M059J (cell line): ENCODE results near the gene TST. TPM values are rescaled to one million over a fixed set of nuclear protein-coding genes. Genes with fewer than 3 reads are reported as not detected.

ENCODE experiments used
- DNase-seq: peaks from one replicate; pipeline ENCODE4 v3.0.0-alpha.2; 2012; ENCODE audit warnings: low read depth
- total RNA-seq: library from RNA; depleted of rRNA; stranded (reverse); fragments of >200 nt; shearing (Covaris generic); gene quantifications from 2 replicates; pipeline ENCODE4 v1.2.3, GENCODE V29; 2014

Gene TST
- total RNA-seq, 1 experiment from 2014 or later: 24.0 TPM

DNA sequence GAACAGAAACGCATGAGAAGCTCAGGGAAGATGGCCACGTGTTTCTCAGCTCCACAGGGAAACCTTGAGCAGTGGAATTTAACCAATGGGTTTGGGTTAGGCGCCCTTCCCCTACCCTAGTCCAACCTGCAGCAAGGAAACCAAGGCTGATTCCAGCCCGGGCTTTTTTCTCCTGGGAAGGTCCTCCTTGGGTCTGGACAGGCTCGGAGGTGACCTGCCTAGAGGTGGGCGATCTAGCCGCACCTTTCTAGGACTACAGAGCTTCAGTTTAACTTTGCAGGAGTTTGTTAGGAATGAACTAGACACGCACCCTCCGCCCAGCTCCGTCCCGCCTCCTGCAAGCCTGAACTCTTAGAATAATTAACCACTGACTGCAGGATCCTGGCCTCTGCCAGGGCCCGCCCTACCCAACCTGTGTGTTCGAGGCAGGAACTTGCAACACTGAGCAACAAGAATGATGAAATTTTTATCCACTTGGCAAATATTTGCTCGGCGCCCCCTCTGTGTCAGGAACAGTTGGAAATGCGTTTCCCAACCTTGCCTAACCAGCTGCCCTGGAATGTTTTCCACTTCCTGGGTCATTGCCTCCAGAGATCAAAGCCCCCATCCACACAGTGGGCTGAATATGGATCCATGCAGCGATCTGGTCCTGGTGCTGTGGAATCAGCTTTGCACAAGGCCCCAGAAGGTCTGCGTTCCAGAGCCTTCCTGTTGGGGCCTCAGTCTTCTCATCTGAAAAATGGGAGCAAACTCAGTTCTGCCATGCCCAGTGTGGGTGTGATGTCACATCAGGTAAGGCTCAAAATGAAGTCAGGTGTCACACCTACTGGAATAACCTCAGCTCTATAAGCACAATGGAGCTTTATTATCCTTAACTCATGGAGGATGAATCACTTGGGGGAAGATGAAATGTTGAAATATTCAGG lies 13.6 kb upstream of the TST start:
- DNase-seq: no peak

DNA sequence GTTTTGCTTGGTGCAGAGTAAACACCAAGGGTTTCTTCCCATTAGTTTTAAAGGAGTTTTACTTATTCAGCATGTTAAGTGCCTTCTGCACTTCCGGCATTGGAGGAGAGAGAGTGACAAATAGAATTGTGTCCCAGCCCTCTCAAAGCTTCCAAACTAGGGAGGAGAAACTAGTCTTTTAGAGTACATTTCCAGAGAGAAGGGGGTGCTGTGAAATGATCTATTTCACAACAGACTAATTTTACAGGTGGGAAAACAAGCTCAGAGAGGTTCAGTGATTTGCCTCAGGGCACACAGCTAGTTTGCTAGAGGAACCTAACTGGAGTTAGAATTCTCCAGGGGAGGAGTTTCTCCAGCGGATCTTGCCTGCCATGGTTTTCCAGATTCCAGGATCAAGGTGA lies 12.9 kb upstream of the TST start:
- DNase-seq: no peak

DNA sequence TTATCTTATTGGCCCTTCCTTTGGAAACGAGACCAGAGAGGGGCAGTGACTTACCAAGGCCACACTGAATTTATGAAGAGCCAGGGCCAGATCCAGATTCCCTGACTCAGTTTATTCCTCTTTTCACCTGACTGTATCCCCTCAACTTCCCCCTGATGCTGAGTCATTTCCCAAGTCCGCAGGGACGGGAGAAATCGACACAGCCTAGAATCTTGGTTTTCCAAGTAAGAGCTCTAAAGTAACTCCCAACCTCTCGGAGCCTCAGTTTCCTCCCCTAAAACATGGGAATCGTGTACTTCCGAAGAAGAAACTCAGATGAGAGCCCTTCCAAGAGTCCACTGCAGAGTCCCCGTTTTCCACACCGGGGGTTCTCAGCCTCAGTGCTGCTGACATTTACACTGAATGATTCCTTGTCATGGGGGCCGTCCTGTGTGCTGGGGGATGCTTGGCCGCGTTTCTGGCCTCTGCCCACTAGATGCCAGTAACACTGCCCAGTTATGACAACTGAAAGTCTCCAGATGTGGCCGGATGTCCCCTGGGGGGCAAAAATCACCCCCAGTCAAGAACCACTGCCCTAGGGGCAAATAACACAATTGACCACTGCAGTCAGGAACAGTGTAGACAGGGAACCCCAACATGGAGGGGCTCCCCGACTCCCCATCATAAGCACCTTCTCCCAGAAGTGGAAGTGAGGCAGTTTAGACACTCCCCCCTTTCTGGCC lies 11.5 kb upstream of the TST start:
- DNase-seq: no peak

DNA sequence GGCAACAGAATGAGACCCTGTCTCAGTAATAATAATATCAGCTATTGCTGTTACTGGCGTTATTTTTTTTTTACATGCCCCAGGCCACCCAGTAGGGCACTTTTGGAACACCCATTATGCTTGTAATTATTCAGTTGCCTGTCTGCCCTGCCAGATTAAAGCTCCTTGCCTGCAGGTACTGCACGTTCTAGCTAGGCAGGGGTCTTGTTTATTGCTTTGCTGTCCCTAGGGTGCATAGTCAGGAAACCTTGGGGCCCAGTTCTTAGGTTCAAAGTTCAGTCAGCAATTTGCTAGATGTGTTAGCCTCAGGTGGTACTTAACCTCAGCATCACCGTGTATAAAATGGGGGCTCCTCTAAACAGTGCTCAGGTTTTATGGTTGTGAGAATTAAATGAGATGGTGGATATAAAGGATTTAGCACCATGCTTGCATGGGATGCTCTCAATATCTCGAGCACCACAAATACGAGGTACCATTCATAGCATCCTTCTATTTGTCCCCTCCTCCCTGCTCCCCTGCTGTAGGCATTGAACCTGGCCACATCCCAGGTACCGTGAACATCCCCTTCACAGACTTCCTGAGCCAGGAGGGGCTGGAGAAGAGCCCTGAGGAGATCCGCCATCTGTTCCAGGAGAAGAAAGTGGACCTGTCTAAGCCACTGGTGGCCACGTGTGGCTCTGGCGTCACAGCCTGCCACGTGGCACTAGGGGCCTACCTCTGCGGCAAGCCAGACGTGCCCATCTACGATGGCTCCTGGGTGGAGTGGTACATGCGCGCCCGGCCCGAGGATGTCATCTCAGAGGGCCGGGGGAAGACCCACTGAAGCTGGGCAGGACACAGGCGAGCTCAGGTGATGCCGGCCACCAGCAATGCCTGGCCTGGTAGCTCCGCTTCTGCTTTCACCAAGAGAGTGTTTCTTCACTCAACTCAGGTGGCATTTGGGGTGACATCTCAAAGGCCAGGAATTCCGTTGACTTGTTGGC lies 9.7 kb upstream of the TST start:
- DNase-seq: no peak

DNA sequence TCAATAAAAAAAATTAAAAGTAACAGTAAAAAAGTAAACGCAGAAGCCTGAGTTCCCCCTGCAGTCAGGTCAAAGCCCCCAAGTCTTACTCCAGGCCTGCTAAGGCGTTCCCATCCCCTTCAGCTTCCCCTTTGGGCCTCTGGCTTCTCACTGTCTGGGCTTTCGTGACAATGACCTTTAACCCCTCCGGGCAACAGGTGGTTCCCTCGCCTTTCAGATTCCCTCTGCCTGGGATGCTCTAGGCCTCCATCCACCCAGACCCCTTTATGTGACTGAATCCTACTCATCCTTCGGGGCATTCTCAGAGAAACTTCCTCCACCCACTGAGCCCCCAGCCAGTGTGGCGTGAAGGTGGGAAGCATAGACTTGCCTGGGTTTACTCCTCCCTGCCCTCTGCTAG lies 8.3 kb upstream of the TST start:
- no peak for DNase-seq

DNA sequence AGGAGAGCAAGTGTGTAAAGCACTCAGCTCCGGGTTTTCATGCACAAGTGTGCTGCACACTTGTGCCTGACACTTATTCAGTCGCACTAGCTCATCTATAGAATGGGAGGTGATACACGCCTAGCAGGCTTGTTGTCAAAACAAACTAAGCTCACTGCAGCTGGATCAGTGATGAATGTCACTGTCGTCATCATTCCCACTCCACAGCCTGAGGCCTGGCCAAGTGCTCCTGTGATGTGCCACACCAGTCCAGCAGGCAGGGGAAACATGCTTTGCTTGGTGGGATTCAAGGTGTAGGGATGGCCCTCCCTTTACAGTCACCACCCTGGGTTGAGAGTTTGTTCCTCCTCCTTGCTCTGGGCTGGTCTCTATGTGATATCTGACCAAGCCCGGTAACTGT lies 7.1 kb upstream of the TST start:
- DNase-seq: no peak

DNA sequence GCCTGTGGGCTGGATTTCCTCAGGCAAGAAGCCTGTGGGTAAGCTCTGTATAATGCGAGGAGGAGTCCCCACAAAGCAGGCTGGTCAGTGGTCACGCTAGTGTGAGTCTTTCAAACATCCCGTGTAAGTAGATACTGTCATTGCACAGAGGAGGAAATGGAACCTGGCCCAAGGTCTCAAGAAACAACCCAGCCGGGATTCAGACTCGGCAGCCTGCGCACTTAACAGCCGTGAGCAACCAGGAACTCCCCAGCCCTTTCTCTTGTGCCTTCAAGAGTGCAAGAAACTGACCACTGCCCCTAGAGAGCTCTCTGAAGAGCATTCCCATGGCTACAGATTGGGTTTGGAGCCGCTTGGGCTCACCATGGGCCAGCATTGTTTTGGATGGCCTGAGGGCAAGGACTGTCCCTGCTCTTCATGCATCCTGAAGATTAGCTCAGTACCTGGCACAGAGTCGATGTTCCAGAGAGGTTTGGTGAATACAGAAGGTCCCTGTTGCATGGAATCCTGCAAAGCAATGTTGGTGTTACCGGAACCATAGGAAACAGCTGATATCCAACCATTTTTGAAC lies 6.3 kb upstream of the TST start:
- no peak for DNase-seq

DNA sequence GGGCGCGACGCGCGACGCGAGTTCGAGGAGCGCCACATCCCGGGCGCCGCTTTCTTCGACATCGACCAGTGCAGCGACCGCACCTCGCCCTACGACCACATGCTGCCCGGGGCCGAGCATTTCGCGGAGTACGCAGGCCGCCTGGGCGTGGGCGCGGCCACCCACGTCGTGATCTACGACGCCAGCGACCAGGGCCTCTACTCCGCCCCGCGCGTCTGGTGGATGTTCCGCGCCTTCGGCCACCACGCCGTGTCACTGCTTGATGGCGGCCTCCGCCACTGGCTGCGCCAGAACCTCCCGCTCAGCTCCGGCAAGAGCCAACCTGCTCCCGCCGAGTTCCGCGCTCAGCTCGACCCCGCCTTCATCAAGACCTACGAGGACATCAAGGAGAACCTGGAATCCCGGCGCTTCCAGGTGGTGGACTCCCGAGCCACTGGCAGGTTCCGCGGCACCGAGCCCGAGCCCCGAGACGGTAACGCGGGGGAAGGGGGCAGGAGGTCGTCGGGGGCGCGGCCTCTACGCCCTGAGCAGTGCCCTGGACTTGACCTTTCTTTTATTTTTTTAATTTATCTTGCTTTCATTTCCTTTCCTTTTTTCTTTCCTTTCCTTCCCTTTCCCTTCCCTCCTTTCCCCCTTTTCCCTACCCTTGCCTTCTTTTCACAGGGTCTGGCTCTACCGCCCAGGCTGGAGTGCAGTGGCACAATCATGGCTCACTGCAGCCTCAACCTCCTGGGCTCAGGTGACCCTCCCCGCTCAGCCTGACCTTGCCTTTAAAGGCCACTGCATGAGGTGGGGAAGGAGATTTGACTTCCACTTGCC lies 5.3 kb upstream of the TST start:
- no peak for DNase-seq

DNA sequence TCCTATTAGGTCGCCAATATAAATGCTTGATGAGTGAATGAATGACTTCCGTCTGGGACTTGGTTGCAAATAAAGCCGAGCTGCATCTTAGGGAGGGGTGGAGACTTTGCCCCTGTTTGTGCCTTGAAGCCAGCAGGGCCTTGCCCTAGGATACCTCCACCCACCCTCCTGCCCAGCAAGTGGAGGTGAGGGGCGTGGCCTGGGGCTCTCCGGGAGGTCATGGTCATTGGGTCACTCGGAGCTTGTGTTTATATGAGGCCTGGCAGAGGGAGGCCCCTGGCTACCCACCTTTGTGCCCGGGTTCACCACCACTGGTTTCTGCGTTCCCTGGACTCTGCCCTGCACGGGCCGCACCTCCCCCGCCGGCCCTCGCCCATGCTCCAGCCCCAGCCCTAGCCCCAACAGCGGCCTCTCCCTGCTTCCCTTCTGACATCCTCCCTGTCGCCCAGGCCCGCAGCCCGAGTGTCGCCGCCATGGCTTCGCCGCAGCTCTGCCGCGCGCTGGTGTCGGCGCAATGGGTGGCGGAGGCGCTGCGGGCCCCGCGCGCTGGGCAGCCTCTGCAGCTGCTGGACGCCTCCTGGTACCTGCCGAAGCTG lies 4.6 kb upstream of the TST start:
- DNase-seq: no peak

DNA sequence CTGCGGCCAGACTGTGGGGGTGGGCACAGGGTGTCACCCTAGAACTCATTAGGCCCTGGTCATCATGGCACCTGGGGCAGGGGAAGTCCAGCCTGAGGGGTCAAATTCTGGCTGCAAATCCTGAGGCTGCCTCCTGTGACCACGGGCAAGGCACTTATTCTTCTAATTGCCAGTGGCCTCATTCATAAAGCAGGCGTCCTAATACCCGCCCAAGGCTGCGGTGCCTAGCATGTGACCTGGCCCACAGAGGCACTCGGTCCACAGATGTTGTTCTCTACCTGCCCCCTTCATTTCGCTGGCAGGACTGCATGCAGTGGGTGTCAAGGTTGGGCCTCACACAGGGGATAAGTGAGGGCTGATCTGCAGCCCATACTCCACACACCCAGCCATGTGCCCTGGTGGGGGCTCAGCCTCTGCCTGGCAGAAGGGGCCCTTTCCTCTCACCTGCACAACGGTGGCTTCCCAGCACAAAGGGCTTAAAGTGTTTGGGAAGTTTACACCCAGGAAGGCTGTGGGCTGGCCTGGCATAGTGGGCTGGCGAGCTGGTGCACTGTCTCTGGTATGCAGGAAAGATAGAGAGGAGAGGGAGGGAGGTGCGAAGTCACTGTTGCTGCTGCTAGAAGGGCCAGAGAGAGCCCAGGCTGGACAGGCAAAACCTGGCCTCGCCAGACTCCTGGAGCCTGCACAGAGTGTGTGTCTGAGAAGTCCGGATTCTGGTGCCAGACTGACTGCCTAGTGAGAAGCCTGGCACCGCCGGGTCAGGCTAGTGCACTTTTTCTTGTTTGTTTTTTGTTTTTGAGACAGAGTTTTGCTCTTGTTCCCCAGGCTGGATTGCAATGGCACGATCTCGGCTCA lies 3.5 kb upstream of the TST start:
- DNase-seq: no peak

DNA sequence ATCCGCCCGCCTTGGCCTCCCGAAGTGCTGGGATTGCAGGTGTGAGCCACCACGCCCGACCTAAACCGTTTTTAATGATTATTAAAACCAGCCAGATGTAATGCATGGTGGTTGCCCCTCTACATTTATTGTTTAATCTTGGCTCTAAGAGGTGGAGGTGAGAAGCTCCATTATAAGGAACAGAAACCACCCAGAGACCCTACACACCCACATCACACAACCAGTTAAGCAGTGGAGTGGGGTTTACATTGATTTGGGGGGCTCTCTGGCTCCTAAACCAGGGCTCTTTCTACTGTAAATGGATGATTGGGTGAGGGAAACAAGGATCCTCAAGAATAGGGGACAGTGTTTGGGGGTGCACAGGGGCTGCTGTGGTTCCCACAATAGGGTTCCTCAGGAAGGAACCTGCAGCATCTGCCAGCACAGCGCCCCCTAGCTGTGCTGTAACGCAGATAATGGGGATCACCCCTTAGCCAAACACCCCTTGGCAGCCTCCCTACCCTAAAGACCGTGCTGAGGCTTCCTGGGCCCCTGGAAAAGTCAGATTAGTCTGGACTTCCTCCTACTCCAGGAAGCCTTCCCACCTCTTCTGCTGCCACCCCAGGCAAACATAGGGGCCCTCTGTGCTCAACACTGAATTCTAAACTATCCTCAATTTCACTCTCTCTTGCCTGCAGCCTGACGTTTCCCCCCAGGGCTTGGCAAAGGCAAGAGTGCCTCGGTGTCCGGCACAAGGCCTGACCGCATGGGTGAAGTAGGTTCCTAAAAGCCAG lies 2.6 kb upstream of the TST start:
- peak; percentile 28 for DNase-seq

DNA sequence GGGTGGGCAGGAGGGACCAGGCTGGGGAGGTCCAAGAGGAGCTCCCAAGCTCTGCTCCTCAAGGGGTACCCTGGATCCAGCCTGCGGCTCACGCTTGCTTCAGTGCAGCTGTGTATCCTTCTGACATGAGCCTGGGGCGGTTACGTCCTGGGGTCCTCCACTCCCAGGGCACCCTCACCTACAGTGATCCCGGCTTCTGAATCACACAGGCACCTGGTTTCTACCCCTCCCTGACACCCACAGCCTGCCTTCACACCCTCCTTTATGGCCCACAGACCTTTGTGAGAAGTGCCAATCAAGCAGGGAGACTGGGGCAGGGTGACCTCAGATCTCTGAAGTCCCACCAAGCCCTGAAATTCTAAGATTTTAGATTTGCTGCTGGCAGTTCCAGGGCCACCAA lies 1.8 kb upstream of the TST start:
- no peak for DNase-seq

DNA sequence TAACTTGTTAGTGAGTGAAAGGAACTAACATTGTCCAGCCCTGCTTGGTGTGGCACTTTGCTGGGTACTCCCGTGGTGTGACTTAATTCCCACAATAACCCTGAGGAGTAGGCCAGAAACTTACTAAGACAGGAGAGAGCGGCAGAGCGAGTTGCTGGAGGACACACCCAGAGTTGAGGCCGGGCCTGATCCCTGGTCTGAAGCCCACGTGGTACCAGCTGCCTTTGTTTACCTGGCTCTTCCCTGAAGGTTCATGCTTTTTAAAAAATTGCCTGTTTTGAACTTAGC lies 889 bp upstream of the TST start:
- DNase-seq: peak; percentile 45

DNA sequence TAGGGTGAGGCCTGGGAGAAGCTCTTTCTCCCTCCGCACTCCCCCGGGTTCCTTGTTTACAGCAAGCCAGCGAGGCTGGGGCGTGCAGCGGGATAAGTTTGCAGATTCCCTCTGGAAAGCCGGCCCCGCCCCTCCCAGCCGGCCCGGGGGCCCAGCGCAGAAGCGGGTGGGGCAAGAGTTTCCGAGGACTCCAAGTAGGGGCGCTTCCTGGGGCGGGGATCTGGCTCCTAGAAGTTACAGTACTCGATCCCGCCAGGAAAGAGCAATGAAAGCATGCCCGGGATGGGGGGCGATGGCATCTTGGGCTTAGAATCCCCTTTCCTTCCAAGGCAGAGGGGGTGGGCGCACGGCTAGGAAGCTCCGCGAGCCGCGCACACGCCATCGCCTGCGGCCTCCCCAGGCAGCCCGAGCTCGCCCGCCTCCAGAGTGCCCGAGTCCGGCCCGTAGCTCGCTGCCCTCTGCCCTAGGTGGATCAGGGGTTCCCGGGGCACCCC lies 385 bp downstream of the TST start:
- DNase-seq: no peak

DNA sequence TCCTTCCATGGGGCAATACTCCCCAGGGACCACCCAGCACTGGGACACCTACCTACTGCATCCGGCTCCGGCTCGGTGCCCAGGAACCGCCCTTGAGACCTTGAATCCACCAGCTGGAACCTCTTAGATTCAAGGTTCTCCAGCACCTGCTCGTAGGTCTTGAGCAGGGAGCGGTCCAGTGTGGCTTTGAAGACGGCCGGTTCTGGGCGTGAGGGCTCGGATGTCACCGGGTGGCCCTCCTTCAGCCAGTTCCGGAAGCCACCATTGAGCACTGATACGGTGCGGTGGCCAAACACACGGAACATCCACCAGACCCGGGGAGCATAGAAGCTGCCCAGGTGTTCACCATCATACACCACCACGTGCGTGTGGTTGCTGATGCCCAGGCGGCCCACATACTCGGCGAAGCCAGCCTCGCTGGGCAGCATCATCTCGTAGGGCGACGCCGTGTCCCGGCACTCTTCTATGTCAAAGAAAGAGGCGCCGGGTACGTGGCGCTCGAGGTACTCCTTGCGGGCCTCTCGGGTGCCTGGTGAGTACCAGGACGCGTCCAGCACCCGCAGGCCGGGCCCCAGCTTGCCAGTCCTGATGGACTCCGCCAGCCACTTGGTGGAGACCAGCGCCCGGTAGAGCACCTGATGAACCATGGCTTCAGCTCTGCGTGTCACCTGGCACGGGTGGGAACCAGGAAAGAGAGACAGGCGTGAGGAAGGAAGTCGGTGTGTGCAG lies 997 bp downstream of the TST start:
- DNase-seq: no peak

DNA sequence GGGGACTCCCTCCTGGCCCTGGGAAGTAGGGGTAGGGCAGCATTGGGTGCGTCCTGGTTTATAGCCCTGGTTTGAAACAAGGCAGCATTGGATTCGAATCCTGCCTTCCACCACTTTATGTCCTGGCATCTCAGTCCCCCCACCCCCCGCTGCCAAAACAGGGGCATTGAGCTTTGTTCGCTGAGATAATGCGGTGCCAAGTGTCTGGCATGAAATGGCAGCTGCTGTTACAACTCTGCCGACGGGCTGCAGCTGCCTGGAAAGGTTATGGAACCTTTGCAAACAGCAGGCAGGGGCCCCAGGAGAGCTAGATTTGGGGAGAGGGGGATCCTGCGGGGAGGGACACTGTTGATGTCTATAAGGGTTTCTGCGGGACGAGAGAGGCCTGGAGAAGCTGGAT lies 1.9 kb downstream of the TST start:
- DNase-seq: no peak

DNA sequence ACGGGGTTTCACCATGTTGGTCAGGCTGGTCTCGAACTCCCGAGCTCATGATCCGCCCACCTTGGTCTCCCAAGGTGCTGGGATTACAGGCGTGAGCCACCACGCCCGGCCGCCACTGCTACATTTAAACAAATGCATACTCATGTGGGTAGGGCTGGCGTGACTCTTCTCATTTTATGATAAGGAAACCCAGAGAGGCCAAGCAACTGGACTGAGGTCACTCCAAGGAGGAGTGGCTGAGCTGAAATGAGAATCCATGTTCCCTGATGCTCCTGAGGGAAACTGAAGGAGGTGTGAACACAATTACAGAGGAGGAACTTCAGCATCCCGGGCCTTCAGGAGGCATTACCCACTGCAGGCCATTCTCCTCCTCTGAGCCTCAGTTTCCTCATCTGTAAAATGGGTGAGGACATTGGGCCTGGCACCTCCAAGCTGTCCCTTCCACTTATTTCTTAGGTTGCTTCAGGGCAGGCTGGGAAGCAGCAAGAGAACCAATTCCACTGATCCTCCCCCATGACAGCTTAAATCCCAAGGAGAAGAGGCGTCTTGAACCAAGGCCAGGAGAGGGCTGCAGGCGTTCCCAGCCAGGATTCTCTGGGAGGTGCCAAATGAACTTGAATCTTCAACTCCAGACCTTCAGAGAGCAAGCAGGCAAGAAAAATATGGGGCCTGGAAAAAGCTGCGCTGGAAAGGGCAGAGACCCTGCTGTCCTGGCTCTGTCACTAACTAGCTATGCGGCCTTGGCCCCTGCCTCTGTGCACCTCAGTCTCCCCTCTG lies 2.9 kb downstream of the TST start:
- no peak for DNase-seq
